Right atrium auricular region (tissue), 2 donors: ENCODE data around the gene FBXL7. TPM values are rescaled to one million over a fixed set of nuclear protein-coding genes. Genes with fewer than 3 reads are reported as not detected.

Experiments used
- DNase-seq: peaks from one replicate; pipeline ENCODE4 v3.0.0-alpha.2; 2019; ENCODE audit warnings: low spot score
- H3K27ac ChIP-seq, 2 donors: fragments of 200-600 bp; sonication (generic); 1 replicate in 1 of 2; 2 replicates in 1 of 2; pipeline ENCODE4 v1.5.1; 2016 to 2019
- H3K27me3 ChIP-seq, 2 donors: fragments of 200-600 bp; sonication (generic); one replicate each; pipeline versions ENCODE4 v1.5.1 to v1.6.0; 2017 to 2019
- H3K36me3 ChIP-seq: fragments of 200-600 bp; sonication (generic); one replicate; pipeline ENCODE4 v1.5.1; 2016
- H3K4me1 ChIP-seq, 2 donors: fragments of 200-600 bp; sonication (generic); one replicate each; pipeline versions ENCODE4 v1.5.1 to v1.6.0; 2017 to 2019
- H3K4me3 ChIP-seq, 2 donors: fragments of 200-600 bp; sonication (generic); 1 replicate in 1 of 2; 2 replicates in 1 of 2; pipeline ENCODE4 v1.5.1; 2017 to 2019; ENCODE audit warnings: mild to moderate bottlenecking in 1 of 2, moderate library complexity in 1 of 2
- H3K9me3 ChIP-seq, 2 donors: fragments of 200-600 bp; sonication (generic); one replicate each; pipeline ENCODE4 v1.5.1; 2019
- CTCF ChIP-seq, 2 donors: fragments of 200-600 bp; sonication (generic); IDR thresholded peaks; one replicate each; pipeline ENCODE4 v1.5.1; 2019; ENCODE audit warnings: antibody characterized with exemption in 2 of 2
- total RNA-seq, 2 donors: library from RNA; depleted of rRNA; stranded (reverse); fragments of >200 nt; gene quantifications; one replicate each; pipeline ENCODE4 v1.1.0, GENCODE V29; 2016

The FBXL7 gene
- total RNA-seq, 2 donors from 2014 or later: 16.6 to 18.4 TPM

GRCh38 chr5:15577132-15577531 lies 77.2 kb downstream of the FBXL7 start:
- H3K27ac ChIP-seq: peak overlapping the region; percentile 33 to 65
- no peaks in the 10 kb centered on the region for H3K9me3 ChIP-seq
- no peak for DNase-seq
- no peak for TF ChIP-seq CTCF (IDR thresholded peaks at IDR 0.05)
- H3K4me1 ChIP-seq: peaks cover 0 to 33% of the 10 kb centered on the region in 2 donors
- H3K4me3 ChIP-seq: no peak overlapping the region
- no peaks in the 10 kb centered on the region for H3K27me3 ChIP-seq
- no peaks in the 10 kb centered on the region for H3K36me3 ChIP-seq

- Histone ChIP-seq H3K4me3 (no peak overlapping the region), H3K27ac (peak overlapping the region in 1 of 2 donors; percentile 65), H3K9me3 (no peaks in the 10 kb centered on the region), H3K36me3 (no peaks in the 10 kb centered on the region), H3K4me1 (peaks cover 0 to 33% of the 10 kb centered on the region in 2 donors), H3K27me3 (no peaks in the 10 kb centered on the region)
- TF ChIP-seq CTCF (IDR thresholded peaks at IDR 0.05): no peak
- no peak for DNase-seq
These were observed 77.9 kb downstream of the FBXL7 start for GRCh38 chr5:15577831-15578230.

GRCh38 chr5:15579193-15579990 lies 79.4 kb downstream of the FBXL7 start:
- DNase-seq: no peak
- H3K36me3 ChIP-seq: no peaks in the 10 kb centered on the region
- H3K27me3 ChIP-seq: no peaks in the 10 kb centered on the region

GRCh38 chr5:15584528-15584927 lies 84.5 kb downstream of the FBXL7 start:
- Histone ChIP-seq H3K4me3 (no peak overlapping the region), H3K4me1 (no peaks in the 10 kb centered on the region), H3K27ac (no peak overlapping the region), H3K36me3 (no peaks in the 10 kb centered on the region), H3K9me3 (peaks cover 0 to 7% of the 10 kb centered on the region in 2 donors), H3K27me3 (no peaks in the 10 kb centered on the region)
- DNase-seq: no peak
- TF ChIP-seq CTCF (IDR thresholded peaks at IDR 0.05): no peak

More at GRCh38 chr5:15579193-15579990, 79.4 kb downstream of the FBXL7 start:
- no peak overlapping the region for H3K27ac ChIP-seq
- H3K4me1 ChIP-seq: peaks cover 0 to 21% of the 10 kb centered on the region in 2 donors
- no peak for TF ChIP-seq CTCF (IDR thresholded peaks at IDR 0.05)
- H3K9me3 ChIP-seq: peaks cover 0 to 2% of the 10 kb centered on the region in 2 donors
- no peak overlapping the region for H3K4me3 ChIP-seq

GRCh38 chr5:15585128-15585527 lies 85.1 kb downstream of the FBXL7 start:
- Histone ChIP-seq H3K36me3 (no peaks in the 10 kb centered on the region), H3K4me3 (no peak overlapping the region), H3K9me3 (peaks cover 0 to 7% of the 10 kb centered on the region in 2 donors), H3K27me3 (no peaks in the 10 kb centered on the region), H3K27ac (no peak overlapping the region), H3K4me1 (no peaks in the 10 kb centered on the region)
- no peak for DNase-seq
- TF ChIP-seq CTCF (IDR thresholded peaks at IDR 0.05): no peak
